Ovary (tissue), 9 donors: ENCODE data around the gene DOCK1. TPM values are rescaled to one million over a fixed set of nuclear protein-coding genes. Genes with fewer than 3 reads are reported as not detected.

Experiments used
- DNase-seq, 5 donors: peaks; one replicate each; pipeline ENCODE4 v3.0.0-alpha.2; 2019 to 2020
- H3K27ac ChIP-seq, 2 donors: fragments of 200-600 bp; one replicate each; pipeline versions ENCODE4 v1.5.1 to v1.8.0; 2019 to 2022
- H3K27me3 ChIP-seq: fragments of 200-600 bp; one replicate; pipeline ENCODE4 v1.8.0; 2022
- H3K36me3 ChIP-seq: fragments of 200-600 bp; sonication (generic); one replicate; pipeline ENCODE4 v1.5.1; 2019
- H3K4me1 ChIP-seq: one replicate; pipeline ENCODE4 v1.8.1; 2013; ENCODE audit warnings: mild to moderate bottlenecking, moderate library complexity; ENCODE audit not compliant: insufficient read depth
- H3K4me3 ChIP-seq: fragments of 200-600 bp; sonication (generic); one replicate; pipeline ENCODE4 v1.5.1; 2017
- H3K9me3 ChIP-seq, 2 donors: fragments of 200-600 bp in 1 of 2; sonication (generic) in 1 of 2; one replicate each; pipeline versions ENCODE4 v1.5.1 to v1.8.1; 2013 to 2019; ENCODE audit warnings: mild to moderate bottlenecking in 1 of 2, moderate library complexity in 1 of 2
- EP300 ChIP-seq: sonication (generic); formaldehyde crosslinking; IDR thresholded peaks from one replicate; pipeline ENCODE4 v1.6.1; 2017; ENCODE audit warnings: antibody characterized with exemption
- POLR2A ChIP-seq: fragments of 450-650 bp; IDR thresholded peaks from one replicate; pipeline ENCODE4 v1.6.1; 2017; ENCODE audit warnings: antibody characterized with exemption, mild to moderate bottlenecking, moderate library complexity
- WGBS, 3 donors: extraction: QIAGEN DNeasy Blood & Tissue Kit in 1 of 3; methylation state at CpG; one replicate each; pipeline versions ENCODE4 v1.1.5 to v1.1.7; 2013 to 2017; 5-methylcytosine and 5-hydroxymethylcytosine counted together
- intact Hi-C, 4 donors: fragments of 100-400 bp; cut with DNase I; formaldehyde crosslinking; loops; one replicate each; pipeline versions ENCODE4 v1.11.0 to v1.15.1; 2022 to 2023
- polyA plus RNA-seq, 2 donors: library from polyadenylated mRNA; stranded (reverse); fragments of 200-250 nt in 1 of 2; fragments of 350-450 nt in 1 of 2; fragmentation: Illumina TruSeq in 1 of 2; extraction: RNeasy Lipid Tissue Mini Kit (QIAGEN cat#74804) in 1 of 2; gene quantifications; one replicate each; pipeline ENCODE4 v1.2.3, GENCODE V29; 2013 to 2014
- total RNA-seq, 7 donors: library from RNA; depleted of rRNA in 2 of 7; stranded (reverse); fragments of >200 nt in 2 of 7; fragmentation: NEBNext Ultra II Directional in 3 of 7; extraction: Animal tissue kit (Norgen Biotek cat#: 25700) in 3 of 7; gene quantifications; one replicate each; pipeline versions ENCODE4 v1.1.0 to v1.2.4, GENCODE V29; 2016 to 2023
- TF ChIP-seq, protein P1 (sequence below), 3 donors: fragments of 450-650 bp in 2 of 3; fragments of 200-600 bp in 1 of 3; IDR thresholded peaks; one replicate each; pipeline versions ENCODE4 v1.5.1 to v1.8.0; 2016 to 2022; ENCODE audit warnings: antibody characterized with exemption in 3 of 3, mild to moderate bottlenecking in 1 of 3
- donor health status: DM: no; HTN: no; CAD: no; lungs with moderate emphysema.
- donor health status: DM: no; HTN: no; CAD: no.
- donor health status: Bipolar disorder and iron deficiency.
- donor health status: DM: yes; HTN: yes; CAD: no.
- donor health status: DM: no; HTN: no; CAD: no.
- donor health status: DM: yes; HTN: yes; CAD: no.

Gene DOCK1
- total and polyA plus RNA-seq, 9 donors = 24.7 to 68.3 (median 51.1) TPM

DNA sequence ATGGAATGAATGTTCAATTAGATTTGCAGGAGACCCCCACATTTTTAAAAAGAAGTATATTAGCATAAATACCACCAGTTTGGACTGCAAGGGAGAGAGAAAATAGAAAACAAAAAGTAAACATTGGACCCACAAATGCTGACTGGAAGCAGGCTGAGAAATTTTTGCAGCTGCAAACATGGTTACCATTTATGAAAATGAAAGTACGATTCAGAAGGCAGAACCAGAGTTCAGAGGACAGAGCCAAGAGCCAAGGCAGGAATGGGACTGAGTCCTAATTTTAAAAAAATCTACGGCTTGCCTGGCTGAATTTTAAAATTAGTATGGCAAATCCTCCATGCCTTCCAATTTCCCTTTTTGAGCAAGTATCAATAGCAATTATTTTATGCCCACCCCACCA lies 569.3 kb downstream of the DOCK1 start:
- no peaks in the 10 kb centered on the region for H3K36me3 ChIP-seq
- DNase-seq = no peak
- TF ChIP-seq, protein P1, sequence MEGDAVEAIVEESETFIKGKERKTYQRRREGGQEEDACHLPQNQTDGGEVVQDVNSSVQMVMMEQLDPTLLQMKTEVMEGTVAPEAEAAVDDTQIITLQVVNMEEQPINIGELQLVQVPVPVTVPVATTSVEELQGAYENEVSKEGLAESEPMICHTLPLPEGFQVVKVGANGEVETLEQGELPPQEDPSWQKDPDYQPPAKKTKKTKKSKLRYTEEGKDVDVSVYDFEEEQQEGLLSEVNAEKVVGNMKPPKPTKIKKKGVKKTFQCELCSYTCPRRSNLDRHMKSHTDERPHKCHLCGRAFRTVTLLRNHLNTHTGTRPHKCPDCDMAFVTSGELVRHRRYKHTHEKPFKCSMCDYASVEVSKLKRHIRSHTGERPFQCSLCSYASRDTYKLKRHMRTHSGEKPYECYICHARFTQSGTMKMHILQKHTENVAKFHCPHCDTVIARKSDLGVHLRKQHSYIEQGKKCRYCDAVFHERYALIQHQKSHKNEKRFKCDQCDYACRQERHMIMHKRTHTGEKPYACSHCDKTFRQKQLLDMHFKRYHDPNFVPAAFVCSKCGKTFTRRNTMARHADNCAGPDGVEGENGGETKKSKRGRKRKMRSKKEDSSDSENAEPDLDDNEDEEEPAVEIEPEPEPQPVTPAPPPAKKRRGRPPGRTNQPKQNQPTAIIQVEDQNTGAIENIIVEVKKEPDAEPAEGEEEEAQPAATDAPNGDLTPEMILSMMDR (IDR thresholded peaks at IDR 0.05) = no peak
- TF ChIP-seq POLR2A (no peak), EP300 (no peak)
- H3K9me3 ChIP-seq = no peaks in the 10 kb centered on the region
- no peak overlapping the region for H3K27ac ChIP-seq
- H3K4me1 ChIP-seq = no peaks in the 10 kb centered on the region
- 0 to 64% (median 30%) methylated on average over 2 of the region's 2 CpGs for WGBS, 3 donors
- no peak overlapping the region for H3K4me3 ChIP-seq
- no peaks in the 10 kb centered on the region for H3K27me3 ChIP-seq
- intact Hi-C loops = no loop called here

DNA sequence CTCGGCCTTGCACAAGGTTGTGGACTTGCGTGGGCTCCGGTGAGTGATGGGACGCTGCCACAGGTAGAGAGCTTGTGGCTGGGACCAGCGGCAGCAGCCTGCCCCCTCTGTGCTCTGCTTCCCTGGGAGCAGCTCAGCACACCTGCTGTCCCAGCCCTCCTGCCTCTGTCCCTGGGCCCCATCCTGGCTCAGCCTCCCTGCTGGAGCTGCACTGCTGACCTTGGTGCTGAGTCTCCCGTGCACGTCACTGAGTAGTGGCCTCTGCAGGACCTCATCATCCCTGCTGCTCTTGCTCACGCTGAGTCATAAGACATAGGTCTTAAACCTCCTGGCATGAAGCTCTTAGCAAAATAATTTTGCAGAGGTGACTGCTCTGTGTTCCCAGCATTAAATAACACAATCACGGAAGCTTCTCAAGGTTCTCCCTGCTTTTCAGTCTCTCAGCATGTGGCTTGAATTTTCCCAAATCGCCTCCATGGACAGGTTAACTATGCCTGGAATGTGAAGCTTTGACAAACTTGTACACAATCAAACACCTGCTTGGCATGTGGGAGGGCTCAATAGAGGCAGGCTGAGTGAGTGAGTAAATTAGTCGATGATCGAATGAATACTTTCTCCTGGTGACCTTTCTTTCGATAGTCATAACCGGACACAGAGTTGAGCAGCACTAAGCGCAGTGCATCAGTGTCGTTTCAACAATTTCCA lies 580.1 kb downstream of the DOCK1 start:
- no peak for DNase-seq
- no peaks in the 10 kb centered on the region for H3K9me3 ChIP-seq
- 59 to 68% (median 64%) methylated on average over 16 of the region's 16 CpGs for WGBS, 3 donors
- H3K27ac ChIP-seq = no peak overlapping the region
- TF ChIP-seq POLR2A = no peak
- TF ChIP-seq EP300 = no peak
- TF ChIP-seq, protein P1 (IDR thresholded peaks at IDR 0.05) = no peak
- H3K27me3 ChIP-seq = no peaks in the 10 kb centered on the region
- H3K36me3 ChIP-seq = no peaks in the 10 kb centered on the region
- H3K4me3 ChIP-seq = no peak overlapping the region
- no peaks in the 10 kb centered on the region for H3K4me1 ChIP-seq
- intact Hi-C loops = no loop called here

DNA sequence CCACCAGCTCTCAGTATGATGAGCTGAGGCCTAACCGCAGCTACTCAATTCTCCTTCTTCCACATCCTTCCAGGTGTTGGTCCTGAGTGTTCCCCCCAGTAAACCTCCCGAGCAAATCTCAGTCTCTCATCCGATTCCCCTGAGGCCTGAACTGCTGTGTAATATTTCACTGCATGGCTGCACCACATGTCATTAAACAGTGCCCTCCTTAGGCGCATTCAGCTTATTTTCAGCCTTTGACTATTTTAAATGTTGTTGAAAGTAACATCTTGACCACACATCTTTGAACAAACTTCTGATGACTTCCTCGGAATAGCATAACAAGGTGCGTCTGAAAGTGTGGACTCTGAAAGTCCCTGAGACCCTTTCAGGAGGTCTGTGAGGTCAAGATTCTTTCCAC lies 581.1 kb downstream of the DOCK1 start:
- Histone ChIP-seq H3K27ac (no peak overlapping the region), H3K9me3 (no peaks in the 10 kb centered on the region), H3K4me3 (no peak overlapping the region), H3K27me3 (no peaks in the 10 kb centered on the region), H3K4me1 (no peaks in the 10 kb centered on the region), H3K36me3 (no peaks in the 10 kb centered on the region)
- intact Hi-C loops = no loop called here
- 86 to 89% (median 86%) methylated on average over 6 of the region's 6 CpGs for WGBS, 3 donors
- DNase-seq = no peak
- no peak for TF ChIP-seq POLR2A
- TF ChIP-seq, protein P1 (IDR thresholded peaks at IDR 0.05) = no peak
- TF ChIP-seq EP300 = no peak

DNA sequence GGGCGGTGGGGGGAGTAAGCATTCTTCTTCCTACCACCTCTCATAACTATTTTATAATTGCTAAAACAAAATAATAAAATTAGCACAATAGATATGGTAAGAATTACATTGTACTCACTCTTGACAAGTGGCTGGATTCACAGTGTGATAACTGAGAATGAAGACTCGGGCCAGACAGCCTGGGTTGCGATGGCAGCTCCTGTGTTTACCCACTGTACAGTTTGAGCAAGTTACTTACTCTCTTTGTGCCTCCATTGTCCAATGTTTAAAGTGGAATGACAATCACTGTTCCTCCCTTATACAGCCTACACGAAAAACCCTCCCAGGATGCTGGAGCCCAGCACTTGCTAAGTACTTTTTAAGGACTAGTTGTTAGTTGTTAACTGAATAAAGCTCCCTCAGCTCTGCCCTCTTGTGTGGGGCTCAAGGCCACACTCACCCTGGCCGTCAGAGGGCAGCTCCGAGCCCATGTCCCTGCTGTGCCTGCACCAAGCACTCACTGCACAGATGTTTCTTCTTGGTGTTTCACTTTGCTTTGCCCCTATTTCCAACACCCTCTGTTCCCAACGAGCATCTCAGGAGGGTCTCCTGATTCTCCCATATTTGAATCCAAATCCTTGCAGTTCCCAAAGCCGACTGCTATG lies 587.5 kb downstream of the DOCK1 start:
- Histone ChIP-seq H3K36me3 (no peaks in the 10 kb centered on the region), H3K4me3 (no peak overlapping the region), H3K9me3 (no peaks in the 10 kb centered on the region), H3K27ac (no peak overlapping the region), H3K27me3 (no peaks in the 10 kb centered on the region), H3K4me1 (no peaks in the 10 kb centered on the region)
- WGBS, 3 donors = 76 to 79% (median 78%) methylated on average over 8 of the region's 8 CpGs
- DNase-seq = no peak
- intact Hi-C loops = no loop called here
- TF ChIP-seq POLR2A (no peak), EP300 (no peak)
- TF ChIP-seq, protein P1 (IDR thresholded peaks at IDR 0.05) = no peak
